Endothelial cell of umbilical vein (primary cell): ENCODE data around the gene MIEF1. TPM values are rescaled to one million over a fixed set of nuclear protein-coding genes. Genes with fewer than 3 reads are reported as not detected.

Source experiments
- BruUV-seq: library from RNA; stranded (reverse); fragments of 400-500 nt; replicated peaks from 2 replicates; lab custom pipeline; 2021; lab: Mats Ljungman, UMichigan
- CTCF ChIA-PET: fragments of 300-600, 350-600 bp; sonication (Branson Sonifier 250); formaldehyde crosslinking; loops from one replicate; lab custom pipeline; 2021; ENCODE audit warnings: antibody characterized with exemption, inconsistent platforms; lab: Charles Lee
- POLR2A ChIA-PET: fragments of 300-600, 350-600 bp; sonication (Branson Sonifier 250); formaldehyde crosslinking; loops from one replicate; lab custom pipeline; 2021; ENCODE audit warnings: antibody characterized with exemption, inconsistent platforms; lab: Charles Lee
- DNase-seq: peaks from one replicate; pipeline ENCODE4 v3.0.0-alpha.2; 2011; ENCODE audit warnings: low read depth, low spot score
- FAIRE-seq: peaks from 2 replicates; lab custom pipeline; 2011; peaks lifted over from hg19 to GRCh38; lab: Jason Lieb, UNC
- H2AFZ ChIP-seq: 2 replicates; pipeline ENCODE4 v1.6.0; 2012; ENCODE audit warnings: low read depth, low read length, control low read depth, inconsistent platforms
- H3K27ac ChIP-seq: 2 replicates; pipeline ENCODE4 v1.5.1; 2011; ENCODE audit warnings: low read depth, mild to moderate bottlenecking, control low read depth, low read length, moderate library complexity; ENCODE audit not compliant: insufficient read depth
- H3K27me3 ChIP-seq, 2 experiments: 2 replicates each; pipeline versions ENCODE4 v1.6.0 to v1.6.1; 2011; ENCODE audit warnings: low read length in 2 of 2, mixed read lengths in 1 of 2; ENCODE audit not compliant: control insufficient read depth in 2 of 2, insufficient read depth in 2 of 2
- H3K36me3 ChIP-seq, 2 experiments: 2 replicates in 1 of 2; 3 replicates in 1 of 2; pipeline ENCODE4 v1.5.1; 2011; ENCODE audit warnings: low read length in 2 of 2, mild to moderate bottlenecking in 1 of 2, moderate library complexity in 1 of 2; ENCODE audit not compliant: control insufficient read depth in 2 of 2, insufficient read depth in 2 of 2; ENCODE audit errors: extremely low read depth in 1 of 2
- H3K4me1 ChIP-seq: 3 replicates; pipeline ENCODE4 v1.5.1; 2011; ENCODE audit warnings: mild to moderate bottlenecking, low read length; ENCODE audit not compliant: control insufficient read depth, insufficient read depth; ENCODE audit errors: extremely low read depth
- H3K4me2 ChIP-seq: 2 replicates; pipeline ENCODE4 v1.6.1; 2011; ENCODE audit warnings: low read length, control low read depth, mixed read lengths; ENCODE audit not compliant: insufficient read depth
- H3K4me3 ChIP-seq, 3 experiments: fragments of 200-600 bp in 1 of 3; sonication (generic), shearing (Covaris generic) in 1 of 3; replicated peaks in 1 of 3; 2 replicates each; pipeline ENCODE4 v1.5.1; 2011 to 2016; ENCODE audit warnings: control low read depth in 3 of 3, low read length in 3 of 3, mild to moderate bottlenecking in 2 of 3, inconsistent platforms in 1 of 3, low read depth in 1 of 3, moderate library complexity in 1 of 3; ENCODE audit not compliant: insufficient read depth in 1 of 3
- H3K79me2 ChIP-seq: 2 replicates; pipeline ENCODE4 v1.6.0; 2012; ENCODE audit warnings: low read length, inconsistent platforms; ENCODE audit not compliant: control insufficient read depth, insufficient read depth
- H3K9ac ChIP-seq: replicated peaks from 2 replicates; pipeline ENCODE3; 2011; ENCODE audit warnings: low read length, control low read depth; ENCODE audit not compliant: insufficient read depth; ENCODE audit errors: extremely low read depth
- H3K9me1 ChIP-seq: replicated peaks from 3 replicates; pipeline ENCODE4 v1.6.0; 2011; ENCODE audit warnings: mild to moderate bottlenecking, low read length; ENCODE audit not compliant: control insufficient read depth, insufficient read depth; ENCODE audit errors: extremely low read depth
- H3K9me3 ChIP-seq: replicated peaks from 2 replicates; pipeline ENCODE4 v1.5.1; 2012; ENCODE audit warnings: low read length, inconsistent platforms; ENCODE audit not compliant: control insufficient read depth, insufficient read depth
- H4K20me1 ChIP-seq: replicated peaks from 2 replicates; pipeline ENCODE3; 2011; ENCODE audit warnings: mild to moderate bottlenecking, low read length; ENCODE audit not compliant: control insufficient read depth, insufficient read depth; ENCODE audit errors: extremely low read depth
- EZH2 ChIP-seq: IDR thresholded peaks from 2 replicates; pipeline ENCODE4 v1.6.1; 2012; ENCODE audit warnings: borderline replicate concordance, low read depth, mild to moderate bottlenecking, moderate library complexity, low read length, inconsistent platforms; ENCODE audit not compliant: severe bottlenecking
- FOS ChIP-seq: IDR thresholded peaks from 2 replicates; pipeline ENCODE4 v1.6.1; 2011; ENCODE audit warnings: mild to moderate bottlenecking, low read length, moderate library complexity, borderline replicate concordance; ENCODE audit not compliant: insufficient read depth
- GATA2 ChIP-seq: IDR thresholded peaks from 2 replicates; pipeline ENCODE4 v1.7.0; 2011; ENCODE audit warnings: low read depth, mild to moderate bottlenecking, moderate library complexity, mixed read lengths, low read length; ENCODE audit not compliant: insufficient read length, insufficient read depth
- JUN ChIP-seq: IDR thresholded peaks from 2 replicates; pipeline ENCODE4 v1.6.1; 2011; ENCODE audit warnings: borderline replicate concordance, low read depth; ENCODE audit not compliant: insufficient read length, insufficient read depth
- MYC ChIP-seq: IDR thresholded peaks from one replicate; pipeline ENCODE4 v1.6.1; 2011; ENCODE audit warnings: mild to moderate bottlenecking, low read depth, low read length
- POLR2A ChIP-seq: IDR thresholded peaks from 2 replicates; pipeline ENCODE4 v1.6.1; 2012; ENCODE audit warnings: low read depth, mild to moderate bottlenecking, control low read depth, low read length
- POLR2AphosphoS5 ChIP-seq: IDR thresholded peaks from 2 replicates; pipeline ENCODE4 v1.6.1; 2012; ENCODE audit warnings: low read depth, mild to moderate bottlenecking, control low read depth, low read length, moderate library complexity; ENCODE audit not compliant: insufficient read depth
- dilution Hi-C: fragments of 300-500 bp; cut with MboI; formaldehyde crosslinking; loops from one replicate; pipeline ENCODE4 v1.15.0; 2019; ENCODE audit warnings: low sequenced_read_pairs; ENCODE audit not compliant: extremely low pct_ligation_motif_present
- intact Hi-C: fragments of 100-400 bp; cut with micrococcal nuclease; formaldehyde crosslinking; loops from one replicate; pipeline ENCODE4 v1.10.0; 2022
- polyA plus RNA-seq, 4 experiments: library from polyadenylated mRNA; depleted of rRNA in 3 of 4; stranded (reverse) in 3 of 4; unstranded in 1 of 4; fragments of >200 nt; gene quantifications; 2 replicates each; pipeline versions ENCODE4 v1.2.1 to v1.2.3, GENCODE V29; 2011 to 2012; ENCODE audit warnings: missing spikeins in 1 of 4
- total RNA-seq: library from RNA; stranded (reverse); gene quantifications from 2 replicates; pipeline ENCODE4 v1.2.3, GENCODE V29; 2021
- TF ChIP-seq, protein P1 (sequence below): IDR thresholded peaks from 2 replicates; pipeline ENCODE4 v1.6.1; 2011; ENCODE audit not compliant: insufficient read depth, insufficient read length
- TF ChIP-seq, protein P2 (sequence below), 2 donors: IDR thresholded peaks; 1 replicate in 1 of 2; 2 replicates in 1 of 2; pipeline ENCODE4 v1.5.1; 2011; ENCODE audit warnings: low read length in 2 of 2, mild to moderate bottlenecking in 2 of 2, moderate library complexity in 2 of 2, control low read depth in 1 of 2, inconsistent platforms in 1 of 2, low read depth in 1 of 2; ENCODE audit not compliant: insufficient read depth in 1 of 2; ENCODE audit errors: extremely low read depth in 1 of 2

MIEF1 gene
- total and polyA plus RNA-seq, 2 donors (not counting 3 experiments of a cell fraction or from before 2014, with no cell fraction given) = 14.2 to 31.1 TPM

DNA sequence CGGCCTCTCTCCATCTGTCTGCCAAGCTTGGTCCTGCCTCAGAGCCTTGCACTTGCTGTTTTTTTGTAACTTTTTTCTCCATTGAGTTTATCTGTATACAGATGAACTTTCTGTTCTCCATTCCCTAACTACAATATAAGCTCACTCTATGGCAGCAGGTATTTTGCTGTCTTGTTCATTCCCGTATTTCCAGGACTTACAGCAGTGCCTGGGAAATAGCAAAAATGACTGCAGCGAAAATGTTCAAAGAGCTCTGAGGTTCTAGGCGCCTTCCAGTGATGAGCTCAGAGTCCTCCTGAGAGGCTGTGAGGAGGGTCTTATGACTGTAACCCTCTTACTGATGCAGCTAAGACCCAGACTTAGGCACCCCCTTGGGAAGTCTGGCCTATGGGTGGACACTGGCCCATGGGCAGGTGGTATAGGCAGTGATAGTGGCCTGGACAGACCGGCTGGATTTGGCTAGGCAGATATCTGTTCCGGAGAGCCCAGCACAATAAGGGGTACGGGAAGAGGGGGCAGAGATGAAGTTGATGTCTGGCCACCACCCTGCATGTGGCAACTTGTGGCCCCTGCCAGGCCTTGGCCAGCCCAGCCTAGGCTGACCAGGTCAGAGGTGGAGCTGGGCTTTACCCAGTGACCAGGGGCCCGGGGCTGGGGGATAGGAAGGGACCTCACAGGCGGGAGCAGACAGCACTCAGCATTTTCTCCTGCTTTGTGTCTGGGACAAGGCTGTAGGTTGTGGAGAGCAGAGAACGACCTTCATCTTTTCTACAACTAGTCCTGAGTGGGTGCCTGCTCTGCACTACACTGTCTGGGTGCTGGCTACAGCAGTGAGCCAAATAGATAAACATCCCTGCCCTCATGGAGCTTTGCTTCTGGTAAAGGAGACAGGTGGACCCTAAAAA lies 22.9 kb downstream of the MIEF1 start:
- Histone ChIP-seq H3K9me1 (no peaks in the 10 kb centered on the region), H3K4me3 (no peak overlapping the region), H3K27me3 (no peaks in the 10 kb centered on the region), H3K4me2 (no peak overlapping the region), H3K79me2 (peaks cover 60% of the 10 kb centered on the region), H3K9ac (no peak overlapping the region), H3K9me3 (no peaks in the 10 kb centered on the region), H3K4me1 (peaks cover 19% of the 10 kb centered on the region), H3K36me3 (peaks cover 5 to 24% of the 10 kb centered on the region in 2 experiments), H4K20me1 (no peaks in the 10 kb centered on the region), H3K27ac (no peak overlapping the region), H2AFZ (no peak overlapping the region)
- CTCF ChIA-PET = interaction anchor here (0.7 to 2.5 kb wide), 5 partner anchors 10 to 512 kb away, joined by 3 to 17 read pairs (median 4); partner anchors contain the start of gene RPL3
- intact Hi-C loops = loop anchor here (10.0 kb wide), 2 partner anchors 270 to 350 kb away; no protein-coding TSS in a partner anchor
- POLR2A ChIA-PET = interaction anchor here (0.7 to 2.5 kb wide), 4 partner anchors 23 to 360 kb away, joined by 3 to 7 read pairs (median 4); partner anchors contain the start of gene MIEF1
- peak; percentile 65 for FAIRE-seq
- TF ChIP-seq, protein P1, sequence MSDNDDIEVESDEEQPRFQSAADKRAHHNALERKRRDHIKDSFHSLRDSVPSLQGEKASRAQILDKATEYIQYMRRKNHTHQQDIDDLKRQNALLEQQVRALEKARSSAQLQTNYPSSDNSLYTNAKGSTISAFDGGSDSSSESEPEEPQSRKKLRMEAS = no peak
- no peak for TF ChIP-seq EZH2
- TF ChIP-seq FOS = no peak
- TF ChIP-seq JUN = no peak
- TF ChIP-seq, protein P2, sequence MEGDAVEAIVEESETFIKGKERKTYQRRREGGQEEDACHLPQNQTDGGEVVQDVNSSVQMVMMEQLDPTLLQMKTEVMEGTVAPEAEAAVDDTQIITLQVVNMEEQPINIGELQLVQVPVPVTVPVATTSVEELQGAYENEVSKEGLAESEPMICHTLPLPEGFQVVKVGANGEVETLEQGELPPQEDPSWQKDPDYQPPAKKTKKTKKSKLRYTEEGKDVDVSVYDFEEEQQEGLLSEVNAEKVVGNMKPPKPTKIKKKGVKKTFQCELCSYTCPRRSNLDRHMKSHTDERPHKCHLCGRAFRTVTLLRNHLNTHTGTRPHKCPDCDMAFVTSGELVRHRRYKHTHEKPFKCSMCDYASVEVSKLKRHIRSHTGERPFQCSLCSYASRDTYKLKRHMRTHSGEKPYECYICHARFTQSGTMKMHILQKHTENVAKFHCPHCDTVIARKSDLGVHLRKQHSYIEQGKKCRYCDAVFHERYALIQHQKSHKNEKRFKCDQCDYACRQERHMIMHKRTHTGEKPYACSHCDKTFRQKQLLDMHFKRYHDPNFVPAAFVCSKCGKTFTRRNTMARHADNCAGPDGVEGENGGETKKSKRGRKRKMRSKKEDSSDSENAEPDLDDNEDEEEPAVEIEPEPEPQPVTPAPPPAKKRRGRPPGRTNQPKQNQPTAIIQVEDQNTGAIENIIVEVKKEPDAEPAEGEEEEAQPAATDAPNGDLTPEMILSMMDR (IDR thresholded peaks at IDR 0.05; ENCODE audit: extremely low read depth in 1 of 2, insufficient read depth in 1 of 2, low read depth in 1 of 2, low read length in 2 of 2) = no peak
- TF ChIP-seq POLR2AphosphoS5 = no peak
- no peak for TF ChIP-seq GATA2
- TF ChIP-seq POLR2A = no peak
- TF ChIP-seq MYC = no peak
- DNase-seq = no peak
- dilution Hi-C loops = no loop called here
- BruUV-seq = no TSS peak
